ENCODE results near the gene FAM20C. TPM values are rescaled to one million over a fixed set of nuclear protein-coding genes. Genes with fewer than 3 reads are reported as not detected.

Gene FAM20C
- total and polyA plus RNA-seq, 2 of the 8 experiments (the other 6 are each of a cell fraction or from before 2014, with no cell fraction given) = 9.5 to 34.8 TPM

GRCh38 chr7:154096-154799, 38.1 kb upstream of the FAM20C start:
- Histone ChIP-seq H2BK15ac (ENCODE audit: low read length) (no peak overlapping the region), H3K27ac (ENCODE audit: low read depth, low read length) (no peak overlapping the region), H3K4ac (replicated peaks; ENCODE audit: insufficient read length, low read depth, low read length) (no peak overlapping the region), H3K79me2 (ENCODE audit: control insufficient read depth in 1 of 2, insufficient read depth in 2 of 2, low read length in 2 of 2) (no peaks in the 10 kb centered on the region), H4K5ac (ENCODE audit: insufficient read length, low read depth, low read length) (no peak overlapping the region), H3K56ac (replicated peaks; ENCODE audit: insufficient read length, low read depth, low read length) (no peak overlapping the region), H3K9ac (replicated peaks in 1 of 4; ENCODE audit: extremely low read depth in 1 of 4, low read depth in 3 of 4, low read length in 3 of 4) (no peak overlapping the region), H4K91ac (replicated peaks; ENCODE audit: insufficient read length, low read length) (no peak overlapping the region), H3K23ac (ENCODE audit: insufficient read length) (no peak overlapping the region), H4K8ac (ENCODE audit: extremely low read depth, insufficient read depth, low read length) (no peak overlapping the region), H2BK120ac (replicated peaks; ENCODE audit: low read depth, low read length) (no peak overlapping the region), H3K23me2 (ENCODE audit: low read depth, low read length) (no peaks in the 10 kb centered on the region; the same call in 1 of the 2 replicates), H2BK5ac (ENCODE audit: low read depth, low read length) (no peak overlapping the region), H3K36me3 (ENCODE audit: control insufficient read depth in 2 of 4, insufficient read depth in 4 of 4, low read length in 3 of 4) (no peaks in the 10 kb centered on the region), H3K27me3 (replicated peaks in 1 of 4; ENCODE audit: control insufficient read depth in 3 of 4, extremely low read depth in 1 of 4, insufficient read depth in 3 of 4, low read length in 3 of 4) (no peaks in the 10 kb centered on the region), H3K18ac (ENCODE audit: extremely low read depth, low read length) (no peak overlapping the region), H3K79me1 (ENCODE audit: low read depth, low read length) (no peaks in the 10 kb centered on the region), H2BK20ac (ENCODE audit: low read length) (no peak overlapping the region), H3K9me3 (ENCODE audit: insufficient read depth in 2 of 2, low read depth in 1 of 2, low read length in 1 of 2) (no peaks in the 10 kb centered on the region), H2AFZ (ENCODE audit: low read length) (no peak overlapping the region), H2BK12ac (ENCODE audit: low read depth, low read length) (no peak overlapping the region), H4K20me1 (replicated peaks in 1 of 2; ENCODE audit: control insufficient read depth in 1 of 2, insufficient read depth in 2 of 2, low read length in 2 of 2) (no peaks in the 10 kb centered on the region), H3K14ac (ENCODE audit: insufficient read length) (no peak overlapping the region), H3K4me1 (replicated peaks in 1 of 4; ENCODE audit: control insufficient read depth in 3 of 4, insufficient read depth in 4 of 4, low read length in 3 of 4) (peaks cover 0 to 18% (median 14%) of the 10 kb centered on the region in 4 experiments; a peak in 5 of 7 replicates), H3K4me2 (ENCODE audit: insufficient read depth in 1 of 2, low read depth in 2 of 2, low read length in 2 of 2) (no peak overlapping the region), H3K4me3 (ENCODE audit: extremely low read depth in 1 of 4, insufficient read depth in 2 of 4, low read depth in 3 of 4, low read length in 4 of 4) (no peak overlapping the region), H2AK5ac (ENCODE audit: low read depth, low read length) (no peak overlapping the region)
- no peak for DNase-seq (ENCODE audit: low read depth in 1 of 2, low spot score in 2 of 2)
- no peak for FAIRE-seq
- 89% methylated on average over 20 of the region's 20 CpGs; no CpG with 5 or more reads in 1 of the 2 experiments for WGBS, 2 experiments (ENCODE audit: extremely low coverage in 1 of 2, insufficient coverage in 1 of 2, insufficient read length in 1 of 2, insufficient replicate concordance in 2 of 2, low coverage in 1 of 2, low lambda C conversion rate in 2 of 2, missing lambda C conversion rate in 1 of 2)
- POLR2A ChIA-PET (ENCODE audit: partially characterized antibody) = interaction anchor here (0.7 kb wide), 1 partner anchor 33 kb away, joined by 4 read pairs; no protein-coding TSS in a partner anchor
- CTCF ChIA-PET (ENCODE audit: partially characterized antibody) = interaction anchor here (0.9 kb wide), 1 partner anchor 23 kb away, joined by 3 read pairs; no protein-coding TSS in a partner anchor
- TF ChIP-seq RBBP5 (IDR thresholded peaks at IDR 0.05; ENCODE audit: borderline replicate concordance, low read depth, low read length) (no peak), ZNF274 (IDR thresholded peaks at IDR 0.05; ENCODE audit: borderline replicate concordance, extremely low read depth, low read length) (no peak), CHD1 (IDR thresholded peaks at IDR 0.05; ENCODE audit: low read depth, low read length) (no peak), SP4 (IDR thresholded peaks at IDR 0.05; ENCODE audit: low read length) (no peak), CBX8 (IDR thresholded peaks at IDR 0.05; ENCODE audit: borderline replicate concordance, low read depth, low read length) (no peak), CTCF (IDR thresholded peaks at IDR 0.05; ENCODE audit: control extremely low read depth in 1 of 3, insufficient read depth in 1 of 3, low read depth in 1 of 3, low read length in 3 of 3) (no peak), BRCA1 (IDR thresholded peaks at IDR 0.05; ENCODE audit: low read depth, low read length) (no peak), POLR2AphosphoS5 (IDR thresholded peaks at IDR 0.05; ENCODE audit: low read depth, low read length) (no peak), JUN (IDR thresholded peaks at IDR 0.05; ENCODE audit: low read depth, low read length) (no peak), BCL11A (IDR thresholded peaks at IDR 0.05; ENCODE audit: low read depth in 2 of 2, low read length in 2 of 2) (no peak)
